ENCODE results near the gene KDM1B.

Gene KDM1B

DNA sequence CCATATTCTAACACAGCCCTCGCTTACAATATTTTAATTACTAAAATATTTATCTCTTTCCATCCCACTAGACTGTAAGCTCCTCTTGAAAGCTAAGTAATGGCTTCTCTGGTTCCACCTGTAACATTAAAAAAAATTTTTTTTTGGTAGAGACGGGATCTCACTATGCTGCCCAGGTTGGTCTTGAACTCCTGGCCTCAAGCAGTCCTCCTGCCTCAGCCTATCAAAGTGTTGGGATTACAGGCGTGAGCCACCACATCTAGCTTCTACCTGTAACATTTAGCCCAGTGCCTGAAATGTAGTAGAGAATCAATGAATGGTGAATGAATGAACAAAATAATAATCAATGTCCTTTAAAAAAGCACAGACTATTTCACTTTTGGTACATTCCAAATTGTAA lies 80.3 kb downstream of the KDM1B start:
- no peak for DNase-seq

DNA sequence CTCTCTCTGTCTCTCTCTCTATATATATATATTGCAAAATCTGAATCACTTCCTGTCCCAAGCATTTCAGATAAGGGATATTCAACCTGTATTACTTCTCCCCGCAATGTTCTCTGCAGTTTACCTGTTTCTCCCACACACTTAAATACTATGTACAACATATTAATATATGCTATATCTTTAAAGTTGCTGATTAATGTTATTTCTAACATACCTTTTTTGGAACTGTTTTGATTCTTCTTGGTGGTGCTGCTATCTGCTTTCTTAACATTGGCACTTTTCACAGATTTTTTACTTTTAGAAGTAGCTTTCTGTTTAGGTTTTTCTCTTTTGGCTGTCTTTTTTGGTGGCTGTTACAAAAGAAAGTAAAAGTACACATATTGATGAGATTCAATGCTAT lies 81.9 kb downstream of the KDM1B start:
- no peak for DNase-seq

DNA sequence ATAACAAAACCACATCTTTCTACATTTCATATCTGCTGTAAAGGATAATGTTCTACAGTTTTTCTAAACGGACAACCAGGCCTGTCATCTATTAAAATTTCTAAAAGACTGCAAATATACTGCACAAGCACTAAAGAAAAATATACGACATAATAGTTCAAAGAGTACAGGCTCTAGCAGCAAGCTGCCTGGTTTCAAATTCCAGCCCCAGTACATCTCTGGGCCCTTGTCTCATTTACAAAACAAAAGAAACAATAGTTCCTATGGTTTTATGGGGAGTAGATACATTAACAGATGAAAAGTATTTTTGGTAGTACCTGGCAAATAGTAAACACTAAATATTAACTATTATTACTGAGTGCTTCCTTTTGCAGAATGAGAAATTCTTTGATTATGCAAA lies 85.0 kb downstream of the KDM1B start:
- DNase-seq: no peak

DNA sequence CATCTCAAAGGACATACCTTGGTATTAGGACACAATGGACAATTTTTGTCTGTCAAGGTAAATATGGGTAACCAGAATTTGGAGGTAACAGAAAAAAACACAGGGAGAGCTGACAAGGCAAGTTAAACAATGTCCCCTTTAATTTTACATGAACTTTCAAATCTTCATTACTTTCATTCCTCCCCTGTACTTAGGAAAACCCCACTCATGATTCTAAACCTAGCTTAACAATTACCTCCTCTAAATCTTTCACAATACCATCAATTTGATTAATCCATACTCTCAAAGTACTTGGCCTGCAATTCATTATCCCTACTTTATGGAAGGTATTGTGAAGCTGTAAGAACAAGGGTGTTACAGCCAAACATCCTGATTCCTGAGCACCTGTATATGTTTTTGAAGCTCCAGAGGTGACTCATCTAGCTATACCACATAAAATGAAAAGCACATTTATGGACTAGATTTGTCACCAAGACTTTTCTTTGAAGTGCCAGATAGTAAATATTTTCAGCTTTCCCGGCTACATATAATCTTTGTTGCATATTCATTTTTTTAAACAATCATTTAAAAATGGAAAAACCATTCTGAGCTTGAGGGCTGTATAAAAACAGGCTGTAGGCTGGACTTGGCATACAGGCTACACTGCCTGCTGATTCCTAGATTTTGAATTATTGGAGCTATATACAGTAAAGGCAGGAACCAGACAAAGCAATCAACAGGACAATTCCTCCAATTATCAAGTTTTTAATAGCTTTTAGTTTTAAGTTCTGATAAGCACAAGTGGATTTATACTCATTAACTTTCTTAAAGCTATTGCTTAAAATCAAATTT lies 86.2 kb downstream of the KDM1B start:
- DNase-seq: no peak

- DNase-seq: no peak
Observed at GRCh38 chr6:18242062-18242851, 87.0 kb downstream of the KDM1B start.

- no peak for DNase-seq
Observed at GRCh38 chr6:18243302-18243893, 88.2 kb downstream of the KDM1B start.

DNA sequence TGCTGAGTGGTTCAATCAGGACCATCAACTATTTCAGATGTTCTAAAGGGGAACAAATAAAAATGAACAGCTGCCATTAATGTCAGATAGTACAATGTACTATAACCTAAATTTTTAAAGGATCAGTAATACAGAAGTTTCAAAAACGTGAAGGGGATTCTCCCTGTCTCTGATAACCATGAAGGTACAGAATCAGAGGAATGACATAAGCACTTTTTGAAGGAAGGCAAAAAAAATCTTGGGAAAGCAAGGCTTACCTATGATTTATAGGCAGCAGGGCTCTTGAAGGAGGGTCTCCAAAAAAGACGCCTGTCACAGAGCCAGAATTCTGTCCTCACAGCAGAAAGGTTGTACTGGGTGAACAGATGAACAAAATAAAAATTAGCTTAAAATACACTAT lies 89.0 kb downstream of the KDM1B start:
- DNase-seq: no peak

DNA sequence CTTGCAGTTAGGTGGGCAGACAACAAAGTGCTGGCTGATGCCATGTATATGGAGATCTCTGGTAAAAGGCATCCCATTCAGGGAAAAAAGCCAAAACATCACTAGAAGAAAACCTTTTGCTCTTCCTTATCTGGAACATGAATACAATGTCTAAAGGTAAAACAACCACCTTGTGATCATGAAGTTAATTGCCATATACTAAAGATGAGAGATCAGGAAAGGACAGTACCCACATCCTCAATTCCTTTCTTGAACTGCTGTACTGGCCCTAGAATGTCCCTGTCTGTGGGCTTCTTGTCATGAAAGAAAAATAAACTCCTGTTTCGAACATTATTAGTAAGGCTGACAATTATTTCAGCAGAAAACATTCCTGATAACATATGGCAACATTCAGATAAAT lies 89.9 kb downstream of the KDM1B start:
- DNase-seq: no peak

GRCh38 chr6:18245642-18246041 lies 90.4 kb downstream of the KDM1B start:
- no peak for DNase-seq

- DNase-seq: no peak
Observed at GRCh38 chr6:18246205-18246604, 91.0 kb downstream of the KDM1B start.

DNA sequence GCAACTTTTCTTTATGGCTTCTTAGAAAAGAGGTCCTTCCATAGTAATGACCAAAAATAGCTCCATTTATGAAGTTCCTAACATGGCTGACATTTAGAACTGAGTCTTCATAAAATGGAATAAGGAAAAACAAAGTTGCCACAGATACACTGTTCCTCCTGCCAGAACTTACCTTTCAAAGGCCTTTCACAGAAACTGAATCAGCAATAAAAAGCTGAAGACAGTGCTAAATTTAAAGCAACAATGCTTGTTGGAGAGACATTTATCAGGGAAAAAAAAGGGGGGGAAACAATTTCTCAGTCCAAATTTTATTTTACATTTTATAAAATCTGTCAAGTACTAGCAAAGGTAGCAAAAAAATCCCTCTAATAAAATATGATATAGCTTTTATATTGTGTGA lies 91.8 kb downstream of the KDM1B start:
- no peak for DNase-seq

DNA sequence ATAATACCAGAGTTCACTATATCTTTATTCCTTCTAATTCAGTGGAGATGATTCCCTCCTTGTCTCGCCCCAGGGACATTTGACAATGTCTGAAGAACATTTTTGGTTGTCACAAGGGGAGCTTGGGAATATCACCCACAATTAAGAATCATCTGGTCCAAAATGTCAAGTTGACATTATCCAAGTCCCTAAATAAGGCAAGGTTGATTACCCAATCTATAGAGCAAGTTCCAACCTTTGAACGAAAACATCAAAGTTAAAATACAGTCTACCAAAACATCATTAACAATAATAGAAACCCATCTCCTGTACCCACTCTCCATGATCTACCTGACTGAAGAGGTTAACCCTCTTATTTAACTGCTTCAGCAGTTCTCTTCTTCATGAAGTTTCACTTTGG lies 93.5 kb downstream of the KDM1B start:
- no peak for DNase-seq

DNA sequence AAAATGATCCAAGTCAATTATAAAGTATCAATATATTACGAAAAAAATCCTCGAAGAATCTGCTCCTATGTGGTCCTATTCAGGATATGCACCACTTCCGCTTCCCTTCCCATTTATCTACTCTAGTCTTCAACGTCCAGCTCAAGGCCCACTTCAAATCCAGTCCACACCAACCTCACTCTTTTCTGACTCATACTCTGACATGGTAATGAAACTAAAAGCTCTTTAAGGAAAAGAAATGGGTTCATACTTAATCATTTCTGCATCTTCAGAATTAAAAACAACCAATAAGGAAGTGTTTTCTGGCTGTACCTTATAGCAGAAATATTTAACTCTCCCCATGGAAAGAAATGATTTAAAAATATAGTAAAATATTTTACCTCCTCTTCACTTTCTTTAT lies 94.0 kb downstream of the KDM1B start:
- no peak for DNase-seq

GRCh38 chr6:18253635-18254034 lies 98.4 kb downstream of the KDM1B start:
- no peak for DNase-seq

DNA sequence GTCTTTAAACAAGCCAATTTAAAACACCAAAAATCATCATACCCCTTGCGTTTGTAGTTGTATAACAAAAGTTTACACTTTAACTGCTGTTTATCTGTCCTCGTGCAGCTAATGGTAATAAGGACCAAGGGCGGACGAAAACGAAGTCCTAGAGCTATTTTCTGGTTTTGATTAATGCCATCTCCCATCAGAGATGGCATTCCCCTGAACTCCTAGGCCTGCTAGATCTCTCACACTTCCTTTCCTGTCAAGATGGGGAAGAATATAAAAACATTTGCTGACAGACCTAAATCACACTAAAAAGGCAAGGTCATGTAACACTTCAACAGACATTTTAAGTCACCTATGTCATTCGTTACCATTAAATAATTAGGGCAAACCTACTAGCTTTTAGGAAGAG lies 99.6 kb downstream of the KDM1B start:
- DNase-seq: no peak

DNA sequence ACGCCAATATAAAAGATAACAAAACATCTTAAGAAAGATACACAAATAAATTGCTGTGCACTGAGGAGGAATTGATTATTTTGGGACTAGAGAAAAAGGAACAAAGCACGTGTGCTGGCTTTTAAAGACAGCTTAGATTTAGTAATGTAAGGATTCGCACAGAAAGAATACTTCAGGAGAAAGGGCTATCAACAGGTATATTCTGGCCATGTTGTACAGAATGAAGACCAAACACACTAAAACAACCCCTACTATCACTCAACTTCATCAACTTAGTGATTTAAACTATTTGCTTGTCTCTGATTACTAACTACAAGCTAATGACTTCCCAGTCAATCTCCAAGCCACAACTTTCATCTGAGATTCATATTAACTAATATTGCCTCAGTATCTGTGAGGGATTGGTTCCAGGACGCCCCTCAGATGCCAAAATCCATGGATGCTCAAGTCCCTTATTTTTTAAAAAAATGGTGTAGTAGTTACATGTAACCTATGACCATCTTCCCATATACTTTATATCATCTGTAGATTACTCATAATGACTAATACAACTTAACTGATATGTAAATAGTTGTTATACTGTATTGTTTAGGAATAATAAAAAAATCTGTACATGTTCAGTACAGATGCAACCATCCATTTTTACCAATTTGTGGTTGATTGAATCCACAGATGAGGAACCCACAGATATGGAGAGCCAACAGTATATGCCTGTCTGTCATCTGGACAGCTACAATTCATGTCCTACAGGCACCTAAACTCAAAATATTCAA lies 104.6 kb downstream of the KDM1B start:
- no peak for DNase-seq

DNA sequence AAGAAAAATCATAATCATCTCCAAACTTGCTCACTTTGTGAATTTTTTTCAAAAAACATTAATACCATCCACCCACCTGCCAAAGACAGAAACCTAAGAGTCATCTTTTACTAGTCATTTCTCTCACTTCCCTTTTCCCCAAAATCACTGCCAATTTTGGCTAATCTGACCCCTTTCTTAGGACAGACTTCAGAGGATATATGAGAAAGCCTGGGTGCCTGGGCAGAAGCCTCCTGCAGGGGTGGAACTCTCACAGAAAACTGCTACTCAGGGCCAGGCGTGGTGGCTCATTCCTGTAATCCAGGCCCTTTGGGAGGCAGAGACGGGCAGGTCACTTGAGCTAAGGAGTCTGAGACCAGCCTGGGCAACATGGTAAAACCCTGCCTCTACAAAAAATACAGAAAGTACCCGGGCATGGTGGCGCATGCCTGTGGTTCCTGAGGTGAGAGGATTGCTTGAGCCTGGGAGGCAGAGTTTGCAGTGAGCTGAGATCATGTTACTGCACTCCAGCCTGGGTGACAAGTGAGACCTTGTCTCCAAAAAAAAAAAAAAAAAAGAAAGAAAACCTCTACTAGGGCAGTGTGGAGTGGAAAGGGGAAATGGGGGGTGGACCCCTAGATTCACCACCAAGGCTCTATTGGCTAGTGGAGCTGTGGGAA lies 105.4 kb downstream of the KDM1B start:
- DNase-seq: no peak

DNA sequence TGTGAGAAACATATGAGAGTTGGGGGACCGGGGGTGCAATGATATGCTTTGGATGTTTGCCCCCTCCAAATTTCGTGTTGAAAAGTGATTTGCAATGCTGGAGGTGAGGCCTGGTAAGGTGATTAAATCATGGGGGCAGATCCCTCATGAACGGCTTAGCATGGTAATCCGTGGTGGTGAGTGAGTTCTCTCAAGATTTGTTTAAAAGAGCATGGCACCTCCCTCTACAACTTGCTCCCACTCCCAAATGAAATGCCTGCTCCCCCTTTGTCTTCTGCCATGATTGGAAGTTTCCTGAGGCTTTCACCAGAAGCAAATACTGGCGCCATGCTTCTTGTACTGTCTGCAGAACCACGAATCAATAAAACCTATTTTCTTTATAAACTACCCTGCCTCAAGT lies 106.7 kb downstream of the KDM1B start:
- no peak for DNase-seq

GRCh38 chr6:18262702-18263417 lies 107.6 kb downstream of the KDM1B start:
- DNase-seq: no peak

- no peak for DNase-seq
Observed at GRCh38 chr6:18263418-18264218, 108.4 kb downstream of the KDM1B start.
